Measurements from ENCODE around the gene SENP8. TPM values are rescaled to one million over a fixed set of nuclear protein-coding genes. Genes with fewer than 3 reads are reported as not detected.

The SENP8 gene
- total and polyA plus RNA-seq, 2 of the 8 experiments (the other 6 are each of a cell fraction or from before 2014, with no cell fraction given) = 4.1 to 6.0 TPM

DNA sequence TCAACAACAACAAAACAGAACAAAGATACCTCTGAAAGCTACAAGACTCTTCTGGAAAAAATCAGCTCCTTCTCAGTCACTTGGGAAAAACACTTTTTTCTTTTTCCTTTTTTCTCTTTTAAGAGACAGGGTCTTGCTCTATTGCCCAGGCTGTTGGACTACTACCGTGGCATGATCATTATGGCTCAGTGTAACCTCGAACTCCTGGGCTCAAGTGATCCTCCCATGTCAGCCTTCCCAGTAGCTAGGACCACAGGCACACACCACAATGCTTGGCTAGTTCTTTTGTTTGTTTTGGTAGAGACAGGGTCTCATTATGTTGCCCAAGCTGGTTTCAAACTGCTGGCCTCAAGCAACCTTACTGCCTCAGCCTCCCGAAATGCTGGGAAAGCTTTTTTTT, 13.1 kb upstream of the SENP8 start:
- Histone ChIP-seq H3K9ac (replicated peaks in 1 of 4; ENCODE audit: extremely low read depth in 1 of 4, low read depth in 3 of 4, low read length in 3 of 4) (no peak overlapping the region), H2BK20ac (ENCODE audit: low read length) (no peak overlapping the region), H4K8ac (ENCODE audit: extremely low read depth, insufficient read depth, low read length) (no peak overlapping the region), H3K4me1 (replicated peaks in 1 of 4; ENCODE audit: control insufficient read depth in 3 of 4, insufficient read depth in 4 of 4, low read length in 3 of 4) (no peaks in the 10 kb centered on the region; a peak in 1 of 7 replicates), H3K14ac (ENCODE audit: insufficient read length) (no peak overlapping the region), H2BK5ac (ENCODE audit: low read depth, low read length) (no peak overlapping the region), H3K79me1 (ENCODE audit: low read depth, low read length) (no peaks in the 10 kb centered on the region; the same call in 1 of the 2 replicates), H3K23me2 (ENCODE audit: low read depth, low read length) (no peaks in the 10 kb centered on the region), H3K79me2 (ENCODE audit: control insufficient read depth in 1 of 2, insufficient read depth in 2 of 2, low read length in 2 of 2) (no peaks in the 10 kb centered on the region; a peak in 1 of 4 replicates), H4K20me1 (replicated peaks in 1 of 2; ENCODE audit: control insufficient read depth in 1 of 2, insufficient read depth in 2 of 2, low read length in 2 of 2) (peaks cover 0 to 3% of the 10 kb centered on the region in 2 experiments), H3K9me3 (ENCODE audit: insufficient read depth in 2 of 2, low read depth in 1 of 2, low read length in 1 of 2) (no peaks in the 10 kb centered on the region), H3K36me3 (ENCODE audit: control insufficient read depth in 2 of 4, insufficient read depth in 4 of 4, low read length in 3 of 4) (no peaks in the 10 kb centered on the region), H3K56ac (replicated peaks; ENCODE audit: insufficient read length, low read depth, low read length) (no peak overlapping the region), H3K27me3 (replicated peaks in 1 of 4; ENCODE audit: control insufficient read depth in 3 of 4, extremely low read depth in 1 of 4, insufficient read depth in 3 of 4, low read length in 3 of 4) (no peaks in the 10 kb centered on the region), H2BK120ac (replicated peaks; ENCODE audit: low read depth, low read length) (no peak overlapping the region), H4K91ac (replicated peaks; ENCODE audit: insufficient read length, low read length) (no peak overlapping the region), H3K27ac (ENCODE audit: low read depth, low read length) (no peak overlapping the region), H3K4ac (replicated peaks; ENCODE audit: insufficient read length, low read depth, low read length) (no peak overlapping the region), H2BK12ac (ENCODE audit: low read depth, low read length) (no peak overlapping the region), H2AFZ (ENCODE audit: low read length) (no peak overlapping the region), H2AK5ac (ENCODE audit: low read depth, low read length) (no peak overlapping the region), H3K4me3 (ENCODE audit: extremely low read depth in 1 of 4, insufficient read depth in 2 of 4, low read depth in 3 of 4, low read length in 4 of 4) (no peak overlapping the region), H4K5ac (ENCODE audit: insufficient read length, low read depth, low read length) (no peak overlapping the region), H3K18ac (ENCODE audit: extremely low read depth, low read length) (no peak overlapping the region), H2BK15ac (ENCODE audit: low read length) (no peak overlapping the region), H3K4me2 (ENCODE audit: insufficient read depth in 1 of 2, low read depth in 2 of 2, low read length in 2 of 2) (no peak overlapping the region), H3K23ac (ENCODE audit: insufficient read length) (no peak overlapping the region)
- FAIRE-seq (no peak), DNase-seq (ENCODE audit: low read depth in 1 of 2, low spot score in 2 of 2) (no peak)
- 89% methylated on average over 3 of the region's 3 CpGs; no CpG with 5 or more reads in 1 of the 2 experiments for WGBS, 2 experiments (ENCODE audit: extremely low coverage in 1 of 2, insufficient coverage in 1 of 2, insufficient read length in 1 of 2, insufficient replicate concordance in 2 of 2, low coverage in 1 of 2, low lambda C conversion rate in 2 of 2, missing lambda C conversion rate in 1 of 2)
- TF ChIP-seq CBX8 (IDR thresholded peaks at IDR 0.05; ENCODE audit: borderline replicate concordance, low read depth, low read length) (no peak), SP1 (IDR thresholded peaks at IDR 0.05; ENCODE audit: low read depth, low read length) (no peak), JUND (IDR thresholded peaks at IDR 0.05; ENCODE audit: low read length) (no peak), SP4 (IDR thresholded peaks at IDR 0.05; ENCODE audit: low read length) (no peak), CREB1 (IDR thresholded peaks at IDR 0.05) (no peak), YY1 (IDR thresholded peaks at IDR 0.05; ENCODE audit: low read depth, low read length) (no peak)
- CTCF ChIA-PET (ENCODE audit: partially characterized antibody) = interaction anchor here (0.7 to 1.4 kb wide), 3 partner anchors 15 to 1842 kb away, joined by 3 read pairs; no protein-coding TSS in a partner anchor
- POLR2A ChIA-PET (ENCODE audit: partially characterized antibody) = interaction anchor here (0.6 to 1.7 kb wide), 2 partner anchors 16 to 117 kb away, joined by 3 to 5 read pairs; no protein-coding TSS in a partner anchor
